Muscle of back (tissue), 11 donors: Measurements from ENCODE around the gene NT5DC3. TPM values are rescaled to one million over a fixed set of nuclear protein-coding genes. Genes with fewer than 3 reads are reported as not detected.
"Not testable (repeated sequence)": the region's sequence is repeated elsewhere in the genome, so short reads cannot be mapped to it uniquely, and the experiment has no call there.

ENCODE experiments used
- DNase-seq, 3 donors: peaks; one replicate each; pipeline versions ENCODE4 v3.0.0 to v3.0.0-alpha.2; 2013
- polyA plus RNA-seq, 10 donors: library from polyadenylated mRNA; unstranded; fragments of 120-200 nt; gene quantifications; one replicate each; pipeline ENCODE4 v1.2.1, GENCODE V29; 2013; ENCODE audit not compliant: insufficient read length in 10 of 10

Gene NT5DC3
- polyA plus RNA-seq, 10 donors: 3.9 to 14.4 (median 8.8) TPM

DNA sequence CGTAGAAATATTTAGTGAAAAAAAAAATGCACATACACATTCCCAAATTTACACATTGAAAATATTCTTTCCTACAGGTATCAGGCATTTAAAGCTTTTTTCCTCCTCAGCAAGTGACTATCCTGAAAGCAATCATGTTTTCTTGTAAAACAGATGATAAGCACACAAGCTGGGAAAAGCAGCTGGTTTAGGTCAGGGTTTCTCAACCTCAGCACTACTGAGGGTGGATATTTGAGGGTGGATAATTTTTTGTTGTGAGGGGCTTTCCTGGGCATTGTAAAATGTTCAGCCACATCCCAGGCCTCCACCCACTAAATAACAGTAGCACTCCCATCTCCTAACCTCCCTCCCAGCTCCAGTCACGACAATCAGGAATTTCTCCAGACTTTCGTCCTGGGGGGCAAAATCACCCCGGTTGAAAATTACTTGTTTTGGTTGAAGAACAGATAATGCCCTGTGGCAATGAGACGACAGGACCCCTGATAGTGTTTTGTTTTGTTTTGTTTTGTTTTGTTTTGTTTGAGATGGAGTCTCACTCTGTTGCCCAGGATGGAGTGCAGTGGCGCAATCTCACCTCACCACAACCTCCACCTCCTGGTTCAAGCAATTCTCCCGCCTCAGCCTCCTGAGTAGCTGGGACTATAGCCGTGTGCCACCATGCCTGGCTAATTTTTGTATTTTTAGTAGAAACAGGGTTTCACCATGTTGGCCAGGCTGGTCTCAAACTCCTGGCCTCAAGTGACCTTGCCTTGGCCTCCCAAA lies 15.0 kb upstream of the NT5DC3 start:
- no peak for DNase-seq

DNA sequence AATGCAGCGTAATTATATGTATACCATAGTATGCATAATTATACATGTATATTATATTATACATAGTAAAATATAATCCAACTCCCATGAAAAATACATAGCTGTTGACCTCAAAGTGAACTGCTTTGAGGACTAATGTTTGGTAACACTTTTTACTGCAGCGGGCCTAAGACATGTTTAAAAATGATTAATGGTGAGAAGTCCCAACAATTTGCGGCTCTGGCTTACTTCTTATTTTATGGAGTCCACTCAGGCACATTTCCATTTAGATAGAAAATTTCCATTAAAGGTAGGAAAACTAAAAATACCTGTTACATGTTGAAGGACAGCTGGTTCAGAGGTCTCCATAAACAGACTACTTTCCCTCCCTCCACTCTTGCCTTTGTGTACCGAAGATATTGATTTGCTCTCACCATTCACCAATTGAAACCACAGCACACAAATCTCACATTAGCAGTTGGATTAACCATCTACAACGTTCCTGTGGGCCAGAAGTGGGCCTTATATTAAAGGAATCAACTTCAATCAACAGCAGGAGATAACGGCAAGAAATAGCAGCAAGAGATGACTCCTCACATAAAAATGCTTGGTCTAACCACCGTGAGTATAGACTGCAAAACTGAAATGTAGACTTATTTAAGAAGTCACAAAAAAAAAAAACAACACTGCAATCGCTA lies 14.1 kb upstream of the NT5DC3 start:
- no peak for DNase-seq

DNA sequence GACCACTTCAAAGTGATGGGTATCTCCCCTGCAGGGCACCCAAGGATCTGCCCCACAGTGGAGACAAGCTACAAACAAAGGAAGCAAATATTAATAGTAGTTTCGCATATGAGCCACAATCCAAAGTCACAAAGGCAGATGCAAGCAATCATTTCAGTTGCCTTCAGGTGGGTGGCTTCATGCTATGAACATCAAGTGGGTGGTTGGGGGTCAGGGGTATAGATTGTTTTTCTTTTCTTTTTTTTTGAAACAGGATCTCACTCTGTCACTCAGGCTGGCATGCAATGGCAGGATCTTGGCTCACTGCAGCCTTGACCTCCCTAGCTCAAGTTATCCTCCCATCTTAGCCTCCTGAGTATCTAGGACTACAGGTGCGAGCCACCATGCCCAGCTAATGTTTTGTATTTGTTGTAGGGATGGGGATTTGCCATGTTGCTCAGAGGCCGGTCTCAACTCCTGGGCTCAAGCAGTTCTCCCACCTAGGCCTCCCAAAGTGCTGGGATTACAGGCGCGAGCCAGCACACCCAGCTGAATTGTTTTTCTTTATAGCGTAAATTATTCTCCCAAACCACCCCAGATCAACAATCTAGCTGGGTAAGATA lies 13.4 kb upstream of the NT5DC3 start:
- DNase-seq: no peak

DNA sequence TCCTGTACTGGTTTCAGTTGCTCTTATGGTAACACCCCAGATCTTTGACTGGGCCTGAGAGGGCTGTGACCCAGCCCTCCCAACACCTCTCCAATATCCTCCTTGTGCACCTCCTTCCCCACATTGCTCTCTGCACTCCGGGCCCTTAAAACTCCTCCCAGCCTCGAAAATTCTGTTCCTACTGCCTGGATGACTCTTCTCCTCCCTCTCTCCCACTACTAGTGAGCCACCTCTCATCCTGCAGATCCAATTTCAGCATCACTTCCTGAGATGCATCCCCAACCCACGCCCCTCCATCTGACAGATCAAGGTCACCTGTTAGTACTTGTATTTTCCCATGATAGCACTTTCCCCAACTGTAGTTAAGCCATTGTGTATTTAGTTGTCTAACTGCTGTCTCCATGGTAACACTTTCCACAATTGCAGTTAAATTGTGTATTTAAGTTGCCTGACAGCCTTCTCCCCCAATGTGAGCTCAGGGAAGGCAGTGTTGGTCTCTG lies 11.5 kb upstream of the NT5DC3 start:
- DNase-seq: peak in 2 of 3 donors; percentile 13 to 45

DNA sequence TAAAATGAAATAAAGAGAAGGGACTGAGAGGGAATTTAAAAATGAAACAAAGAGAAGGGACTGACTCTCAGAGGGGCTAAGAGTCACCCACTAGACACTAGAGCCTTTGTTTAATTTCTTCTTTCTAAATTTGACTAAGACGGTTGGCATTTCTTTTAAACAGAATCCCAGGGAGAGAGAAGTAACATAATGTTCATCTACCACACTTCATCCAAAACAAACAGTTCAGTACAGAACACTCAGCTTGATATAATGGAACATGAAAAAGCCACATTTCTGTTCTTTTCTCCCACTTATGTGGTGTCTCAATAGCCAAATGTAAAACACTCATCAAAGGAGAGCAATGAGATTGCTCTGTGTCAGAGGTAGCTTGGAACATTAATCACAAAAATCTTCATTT lies 10.1 kb upstream of the NT5DC3 start:
- DNase-seq: no peak

DNA sequence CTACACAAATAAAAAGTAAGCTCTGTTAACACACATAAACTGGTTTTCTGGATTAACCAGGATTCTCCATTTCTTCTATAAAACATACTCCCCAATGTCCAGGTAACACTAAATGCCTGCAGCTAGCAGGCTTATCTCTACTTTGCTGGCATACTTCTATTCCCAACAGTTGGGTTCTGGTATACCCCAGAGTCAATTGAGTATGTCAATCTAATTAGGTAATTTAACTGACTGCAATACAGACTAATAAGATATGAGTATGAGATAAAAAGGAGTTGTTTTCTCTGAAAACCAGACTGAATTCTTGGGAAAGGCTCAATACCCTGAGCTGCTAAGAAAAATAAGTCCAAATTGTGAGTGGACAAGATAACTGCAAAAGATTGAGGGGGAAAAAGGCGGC lies 9.4 kb upstream of the NT5DC3 start:
- no peak for DNase-seq

DNA sequence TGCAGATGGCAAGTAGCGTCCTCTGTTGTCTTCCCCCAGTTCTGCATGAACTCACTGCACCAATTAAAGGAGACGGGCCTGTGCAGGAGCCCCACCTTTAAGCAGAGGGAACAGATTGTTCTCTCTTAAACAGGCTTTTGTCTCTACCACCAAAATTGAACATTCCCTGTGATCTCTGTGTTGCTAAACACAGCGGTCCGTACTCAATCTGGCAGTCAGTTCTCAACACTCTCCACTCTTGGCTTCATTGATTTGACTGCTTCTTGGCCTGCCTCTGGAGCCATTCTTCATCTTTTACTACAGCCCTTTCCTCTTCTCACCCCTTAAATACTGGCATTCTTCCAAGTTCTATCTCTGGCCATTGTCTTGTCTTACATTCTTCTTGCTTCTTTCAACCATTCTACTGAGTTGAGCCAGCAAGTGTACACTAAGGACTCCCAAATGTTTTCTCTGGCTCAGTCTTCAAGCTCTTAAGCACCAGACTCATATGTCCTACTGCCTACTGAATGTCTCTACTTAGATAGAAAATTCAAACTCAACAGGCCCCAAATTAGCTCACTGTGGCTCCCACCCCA lies 8.0 kb upstream of the NT5DC3 start:
- DNase-seq: peak in 2 of 3 donors; percentile 10 to 46

DNA sequence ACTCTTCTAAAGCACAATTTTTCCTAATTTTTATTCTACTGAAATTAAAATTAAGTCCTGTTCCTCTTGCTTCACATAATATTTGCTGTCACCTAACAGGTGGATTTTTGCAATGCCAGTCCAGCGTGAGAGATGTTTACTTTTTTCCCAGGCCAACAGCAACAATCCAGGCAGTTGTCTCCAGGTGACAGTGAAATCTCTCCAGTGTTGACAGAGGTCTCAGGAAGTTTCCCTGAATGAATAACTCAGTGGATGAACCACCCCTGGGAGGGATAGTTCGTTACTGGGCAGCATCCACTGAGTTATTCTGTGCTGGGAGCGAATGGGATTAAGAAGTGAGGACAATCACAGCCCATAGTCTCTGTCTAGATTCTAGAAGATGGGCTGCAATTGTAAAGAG lies 7.1 kb upstream of the NT5DC3 start:
- no peak for DNase-seq

DNA sequence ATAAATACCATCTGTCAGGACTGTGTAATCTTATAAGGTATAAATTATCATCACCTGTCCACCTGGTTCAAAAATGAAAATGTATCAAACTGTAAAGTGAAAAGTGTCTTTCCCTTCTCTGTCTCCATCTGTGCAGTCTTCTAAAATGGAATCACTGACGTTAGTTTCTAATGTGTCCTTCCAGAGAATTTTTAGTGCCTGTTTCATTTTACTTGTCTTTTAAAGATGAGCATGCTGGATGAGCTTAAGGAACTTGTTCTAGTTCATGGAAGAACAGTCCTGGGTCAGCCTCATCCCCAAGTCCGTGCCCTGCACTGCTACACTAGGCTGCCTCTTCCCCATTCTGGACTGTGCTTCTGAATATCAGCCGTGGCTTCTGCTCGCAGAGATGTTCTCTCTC lies 5.4 kb upstream of the NT5DC3 start:
- no peak for DNase-seq

DNA sequence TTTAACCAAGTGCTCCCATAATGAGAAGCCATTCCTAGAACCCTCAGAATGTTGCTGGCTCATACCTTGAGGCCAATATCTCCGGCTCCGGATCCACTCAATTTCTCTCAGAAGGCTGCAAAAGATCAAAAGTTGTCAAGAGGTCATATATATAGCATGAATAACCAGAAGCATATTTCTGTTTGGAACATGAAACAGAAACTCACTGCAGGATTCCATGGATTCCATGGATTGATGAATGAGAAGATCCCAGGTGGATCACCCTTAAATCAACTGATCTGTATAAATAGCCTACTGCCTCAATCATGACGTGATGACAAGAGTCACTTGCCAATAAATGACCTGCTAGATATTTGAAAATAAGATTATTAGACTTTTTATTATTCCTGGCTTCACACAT lies 3.3 kb upstream of the NT5DC3 start:
- DNase-seq: no peak

DNA sequence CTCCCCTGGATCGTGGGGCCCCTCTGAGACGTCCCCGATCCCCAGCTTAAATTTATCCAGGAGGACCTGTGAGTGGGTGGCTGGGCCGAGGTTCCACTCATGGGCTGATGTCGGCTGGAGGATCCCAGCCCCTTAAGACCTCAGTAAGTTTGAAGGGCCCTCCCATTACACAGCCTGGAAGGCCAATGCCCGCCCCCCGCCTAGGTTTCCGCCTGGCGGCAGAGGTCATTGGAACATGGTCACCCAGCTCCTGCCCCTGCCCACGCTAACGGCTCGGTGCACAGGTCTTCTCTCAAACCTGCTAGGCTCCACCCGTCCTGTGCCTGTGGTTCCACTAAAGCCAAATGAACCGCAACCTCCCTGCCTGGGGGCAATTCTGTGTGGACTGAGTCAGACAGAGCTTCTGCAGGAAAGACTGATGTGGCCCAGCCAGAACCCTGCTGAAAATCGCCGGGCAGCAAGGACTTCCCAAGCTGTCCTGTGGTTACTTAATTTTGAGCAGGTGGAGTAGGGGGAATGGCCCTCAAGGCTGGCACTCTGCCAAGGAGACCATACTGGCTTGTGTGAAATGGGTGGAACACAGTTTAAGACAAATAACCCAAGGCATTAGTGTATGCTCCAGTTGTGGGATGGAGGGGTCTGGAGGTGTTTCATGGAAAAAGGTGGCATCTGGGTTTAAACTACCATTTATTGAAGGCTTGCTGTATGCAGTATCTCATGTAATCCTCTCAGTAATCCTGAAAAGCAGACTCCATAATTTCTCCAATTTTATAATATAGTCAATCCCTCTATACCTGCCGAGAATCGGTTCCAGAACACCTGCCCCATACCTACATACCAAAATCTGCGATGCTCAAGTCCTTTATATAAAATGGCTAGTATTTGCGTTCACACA lies 903 bp upstream of the NT5DC3 start:
- peak in 2 of 3 donors; percentile 8 to 45 for DNase-seq

DNA sequence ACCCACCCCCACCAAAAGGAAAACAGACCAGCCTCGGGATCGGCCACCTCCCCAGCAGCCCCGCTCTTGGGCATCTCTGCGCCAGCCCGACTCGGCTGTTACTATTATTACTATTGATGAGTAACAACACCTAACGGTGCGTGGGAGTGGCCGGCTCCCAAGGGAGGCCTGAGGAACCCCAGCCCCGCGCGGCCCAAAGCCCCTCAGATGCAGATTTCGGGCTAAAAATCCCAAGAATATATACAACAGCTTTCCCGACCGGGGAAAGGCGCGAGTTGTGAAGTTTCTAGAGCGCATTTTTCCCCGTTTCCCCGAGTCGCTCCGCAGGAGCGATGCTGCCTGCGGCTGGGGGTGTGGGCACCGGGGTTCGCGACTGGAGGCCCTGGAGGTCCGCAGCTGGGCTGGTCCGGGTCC lies 565 bp downstream of the NT5DC3 start:
- peak in 1 of 3 donors; percentile 11 for DNase-seq

DNA sequence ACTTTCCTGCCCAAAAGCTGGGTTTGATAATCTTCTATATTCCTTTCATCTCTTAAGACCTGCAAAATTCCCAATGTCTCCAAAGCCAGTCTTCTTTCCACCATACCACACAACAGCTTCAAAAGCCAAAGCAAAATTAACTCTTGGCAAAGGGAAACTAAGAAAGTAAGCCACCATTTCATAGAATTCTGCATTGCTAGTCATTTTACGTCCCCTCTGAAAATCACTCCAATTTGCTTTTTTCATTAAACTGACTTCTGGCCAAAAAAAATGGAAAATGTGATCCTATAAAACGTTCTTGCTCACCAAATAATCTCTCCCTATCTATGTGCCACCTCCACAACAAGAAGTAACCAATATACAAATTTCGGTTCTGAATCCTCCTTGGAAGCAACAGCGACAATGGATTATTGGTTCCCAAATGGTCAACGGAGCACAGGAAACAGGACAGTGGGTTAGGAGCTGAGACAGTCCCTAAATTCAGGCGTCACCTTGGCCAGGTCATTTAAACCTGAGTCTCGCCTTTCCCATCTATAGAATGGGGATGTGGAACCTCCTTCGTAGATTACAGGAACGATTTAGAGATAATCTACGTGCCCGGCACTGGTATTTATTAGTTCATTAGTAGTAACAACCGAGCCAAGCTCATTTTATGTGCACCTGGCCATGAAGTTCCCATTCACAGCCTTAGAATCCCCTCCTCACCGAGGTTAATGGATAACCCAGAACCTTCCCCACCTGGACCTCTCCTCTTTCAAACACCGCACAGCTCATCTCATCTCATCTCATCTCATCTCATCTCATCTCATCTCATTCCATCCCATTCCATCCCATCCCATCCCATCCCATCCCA lies 1.2 kb downstream of the NT5DC3 start:
- peak in 1 of 3 donors; percentile 19 for DNase-seq

DNA sequence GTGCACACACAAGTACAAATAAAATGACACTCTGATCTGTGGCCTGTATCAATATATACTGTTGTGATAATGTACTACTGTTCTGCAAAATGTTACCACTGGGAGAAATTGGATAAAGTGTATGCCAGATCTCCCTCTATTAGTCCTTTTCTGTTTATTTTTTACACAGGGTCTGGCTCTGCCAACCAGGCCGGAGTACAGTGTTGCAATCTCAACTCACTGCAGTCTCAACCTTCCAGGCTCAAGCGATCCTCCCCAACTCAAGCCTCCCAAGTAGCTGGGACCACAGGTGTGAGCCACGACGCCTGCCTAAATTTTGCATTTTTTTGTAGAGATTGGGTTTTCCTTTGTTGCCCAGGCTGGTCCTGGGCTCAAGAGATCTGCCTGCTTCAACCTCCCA lies 1.9 kb downstream of the NT5DC3 start:
- no peak for DNase-seq

DNA sequence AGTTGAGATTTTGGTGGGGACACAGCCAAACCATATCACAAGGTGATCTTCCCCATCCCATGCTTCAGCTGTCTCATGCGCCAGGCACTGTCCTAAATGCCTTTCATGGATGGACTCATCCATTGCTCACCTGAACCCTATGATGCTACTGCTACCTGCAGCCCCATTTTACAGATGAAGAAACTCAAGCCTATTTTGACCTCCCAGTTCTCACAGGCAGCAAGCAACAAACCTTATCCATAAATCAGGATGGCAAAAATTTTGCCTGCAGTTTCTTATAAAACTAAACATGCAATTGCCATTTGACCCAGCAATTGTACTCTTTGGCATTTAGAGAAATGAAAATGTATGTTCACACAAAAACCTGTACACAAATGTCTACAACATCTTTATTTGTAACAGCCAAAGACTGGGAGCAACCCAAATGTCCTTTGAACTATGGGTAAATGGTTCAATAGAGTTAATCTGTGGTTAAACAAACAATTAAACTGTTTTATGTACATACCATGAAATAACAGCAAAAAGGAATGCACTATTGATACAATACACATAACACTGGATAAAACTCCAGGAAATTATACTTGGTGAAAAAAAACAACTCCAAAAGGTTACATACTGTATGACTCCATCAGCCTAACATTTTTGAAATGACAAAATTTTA lies 2.6 kb downstream of the NT5DC3 start:
- DNase-seq: no peak

DNA sequence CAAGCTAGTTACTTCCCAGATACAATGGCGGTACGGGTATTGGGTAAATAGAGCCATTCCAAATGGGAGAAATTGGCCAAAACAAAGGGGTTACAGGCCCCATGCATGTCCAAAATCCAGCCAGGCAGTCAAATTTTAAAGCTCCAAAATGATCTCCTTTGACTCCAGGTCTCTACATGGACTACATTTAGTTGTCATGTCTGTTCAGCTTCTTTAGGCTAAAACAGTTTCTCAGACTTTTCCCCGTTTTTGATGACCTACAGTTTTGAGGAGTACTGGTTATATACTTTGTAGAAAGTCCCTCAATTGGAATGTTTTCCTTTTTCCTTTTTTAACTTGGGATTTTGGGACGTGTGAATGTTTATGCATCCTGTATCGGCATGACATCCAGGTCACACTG lies 4.7 kb downstream of the NT5DC3 start:
- no peak for DNase-seq

DNA sequence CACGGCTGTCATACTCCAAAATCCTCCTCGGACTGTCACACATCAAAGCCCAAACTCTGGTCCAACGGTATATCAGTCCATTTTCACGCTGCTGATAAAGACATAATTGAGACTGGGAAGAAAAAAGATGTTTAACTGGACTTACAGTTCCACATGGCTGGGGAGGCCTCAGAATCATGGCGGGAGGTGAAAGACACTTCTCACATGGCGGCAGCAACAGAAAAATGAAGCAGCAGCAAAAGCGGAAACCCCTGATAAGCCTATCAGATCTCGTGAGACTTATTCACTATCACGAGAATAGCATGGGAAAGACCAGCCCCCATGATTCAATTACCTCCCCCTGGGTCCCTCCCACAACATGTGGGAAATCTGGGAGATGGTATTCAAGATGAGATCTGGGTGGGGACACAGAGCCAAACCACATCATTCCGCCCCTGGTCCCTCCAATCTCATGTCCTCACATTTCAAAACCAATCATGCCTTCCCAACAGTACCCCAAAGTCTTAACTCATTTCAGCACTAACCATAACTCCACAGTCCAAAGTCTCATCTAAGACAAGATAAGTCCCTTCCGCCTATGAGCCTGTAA lies 5.2 kb downstream of the NT5DC3 start:
- DNase-seq: not testable (repeated sequence)

DNA sequence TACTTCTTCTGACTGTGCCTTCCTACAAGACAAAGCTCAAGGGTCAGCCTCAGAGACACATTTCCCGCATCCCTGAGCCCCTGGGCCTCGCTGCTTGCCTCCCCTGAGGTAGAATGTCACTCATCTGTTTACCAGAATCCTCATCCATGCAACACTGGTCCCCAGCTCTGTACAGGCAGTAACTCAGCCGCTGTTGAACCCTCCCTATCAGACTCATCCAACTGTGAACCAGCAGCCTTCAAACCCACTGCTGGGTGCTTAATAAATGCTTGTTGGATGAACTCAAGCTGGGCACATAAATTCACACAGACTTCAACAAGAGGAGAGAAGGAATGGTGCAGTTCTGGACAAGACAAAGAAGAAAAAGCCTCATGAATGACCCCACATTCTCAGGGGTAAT lies 6.1 kb downstream of the NT5DC3 start:
- DNase-seq: no peak

DNA sequence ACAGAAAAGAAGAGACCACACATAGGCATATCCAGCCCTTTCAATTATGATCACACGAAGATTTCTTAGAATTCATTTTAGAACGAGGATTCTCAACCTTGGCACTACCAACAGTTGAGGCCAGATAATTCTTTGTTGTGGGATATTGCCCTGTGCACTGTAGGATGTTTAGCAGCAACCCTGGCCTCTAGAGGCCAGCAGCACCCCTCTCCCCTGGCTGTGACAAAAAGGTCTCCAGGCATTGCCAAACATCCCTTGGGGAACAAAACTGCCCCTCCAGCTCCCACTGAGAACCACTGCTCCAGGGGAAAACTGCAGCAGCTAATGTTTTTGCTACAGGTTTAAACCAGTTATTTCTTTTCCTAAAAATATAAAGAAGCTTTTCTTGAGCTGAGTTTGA lies 7.1 kb downstream of the NT5DC3 start:
- no peak for DNase-seq
